ENCODE results near the gene ECHDC3. TPM values are rescaled to one million over a fixed set of nuclear protein-coding genes. Genes with fewer than 3 reads are reported as not detected.

The ECHDC3 gene
- polyA plus RNA-seq, 1 of the 3 experiments (the other 2 are of a cell fraction), result 13.5 TPM

- H3K9me2 ChIP-seq, result no peaks in the 10 kb centered on the region
- H3K27ac ChIP-seq (ENCODE audit: low read depth in 2 of 2, low read length in 1 of 2), result no peak overlapping the region
- H3K4me2 ChIP-seq, result no peak overlapping the region
- no peaks in the 10 kb centered on the region for H4K20me1 ChIP-seq (ENCODE audit: insufficient read depth)
- H3K9ac ChIP-seq, result no peak overlapping the region
- no peak overlapping the region for H2AFZ ChIP-seq (ENCODE audit: low read depth)
- H3K9me3 ChIP-seq, result no peaks in the 10 kb centered on the region
- no peaks in the 10 kb centered on the region for H3K4me1 ChIP-seq (ENCODE audit: control insufficient read depth in 1 of 2, insufficient read depth in 2 of 2, low read depth in 1 of 2, low read length in 1 of 2)
- no peaks in the 10 kb centered on the region for H3F3A ChIP-seq (replicated peaks; ENCODE audit: insufficient read depth)
- DNase-seq, result no peak
- H3K79me2 ChIP-seq (ENCODE audit: insufficient read depth), result no peaks in the 10 kb centered on the region
- no peaks in the 10 kb centered on the region for H3K36me3 ChIP-seq (replicated peaks in 1 of 2; ENCODE audit: control insufficient read depth in 1 of 2, insufficient read depth in 2 of 2, low read length in 1 of 2)
- ChIA-PET CTCF (interaction anchor here (1.5 to 2.9 kb wide), 2 partner anchors 25 to 57 kb away, joined by 4 to 7 read pairs; no protein-coding TSS in a partner anchor), POLR2A (interaction anchor here (0.6 kb wide), 1 partner anchor 77 kb away, joined by 5 read pairs; no protein-coding TSS in a partner anchor)
- WGBS (ENCODE audit: low lambda C conversion rate), result 90% methylated on average over 6 of the region's 6 CpGs
- TF ChIP-seq POLR2AphosphoS5 (IDR thresholded peaks at IDR 0.05; ENCODE audit: low read depth, low read length) (no peak), FOXJ3 (CRISPR knock-in tag; IDR thresholded peaks at IDR 0.05) (no peak), TEAD4 (IDR thresholded peaks at IDR 0.05; ENCODE audit: borderline replicate concordance, insufficient read depth) (no peak)
- no peaks in the 10 kb centered on the region for H3K27me3 ChIP-seq (ENCODE audit: insufficient read depth)
- H3K4me3 ChIP-seq (ENCODE audit: low read depth in 2 of 2, low read length in 1 of 2), result no peak overlapping the region
Measured at GRCh38 chr10:11700539-11700938, 41.6 kb upstream of the ECHDC3 start.

DNA sequence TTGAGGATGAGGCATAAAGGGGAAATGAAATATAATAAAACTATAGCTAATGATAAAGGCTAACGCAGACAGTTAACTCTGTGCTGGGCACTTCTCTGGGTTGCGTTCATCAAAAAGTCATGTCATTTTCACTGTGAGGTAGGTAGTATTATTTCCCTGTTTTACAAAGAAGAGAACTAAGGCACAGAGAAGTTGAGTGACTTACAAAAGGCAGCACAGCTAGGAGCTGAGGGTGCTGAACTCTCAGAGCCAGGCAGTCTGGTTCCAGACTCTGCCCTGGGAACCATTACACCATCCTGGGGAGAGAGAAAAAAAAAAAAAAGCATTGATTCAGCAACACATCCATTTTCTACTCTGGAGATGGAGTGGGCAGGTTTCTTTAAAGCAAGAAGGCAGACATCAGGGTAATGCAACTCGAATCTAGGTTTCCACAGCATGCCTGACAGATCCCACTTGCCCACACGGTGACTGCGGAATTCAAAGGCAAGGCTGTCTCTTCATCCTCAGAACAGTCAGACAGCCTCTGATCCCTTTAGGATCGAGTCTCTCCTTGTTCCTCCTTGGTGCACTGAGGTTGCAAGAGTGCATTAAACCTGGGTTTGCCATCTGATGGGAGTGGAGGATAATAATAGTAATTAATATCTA lies 40.6 kb upstream of the ECHDC3 start:
- ChIA-PET CTCF (interaction anchor here (1.5 kb wide), 1 partner anchor 56 kb away, joined by 4 read pairs; no protein-coding TSS in a partner anchor), POLR2A (no interaction called here)
- no peaks in the 10 kb centered on the region for H3K27me3 ChIP-seq (ENCODE audit: insufficient read depth)
- H3K4me1 ChIP-seq (ENCODE audit: control insufficient read depth in 1 of 2, insufficient read depth in 2 of 2, low read depth in 1 of 2, low read length in 1 of 2), result no peaks in the 10 kb centered on the region
- H3K9me3 ChIP-seq, result no peaks in the 10 kb centered on the region
- H3K36me3 ChIP-seq (replicated peaks in 1 of 2; ENCODE audit: control insufficient read depth in 1 of 2, insufficient read depth in 2 of 2, low read length in 1 of 2), result no peaks in the 10 kb centered on the region
- no peak for TF ChIP-seq TCF12 (IDR thresholded peaks at IDR 0.05)
- TF ChIP-seq FOXJ3 (CRISPR knock-in tag; IDR thresholded peaks at IDR 0.05), result no peak
- TF ChIP-seq GATA2 (CRISPR knock-in tag; IDR thresholded peaks at IDR 0.05), result no peak
- TF ChIP-seq TEAD4 (IDR thresholded peaks at IDR 0.05; ENCODE audit: borderline replicate concordance, insufficient read depth), result no peak
- no peak for TF ChIP-seq RCOR1 (IDR thresholded peaks at IDR 0.05; ENCODE audit: low read length)
- TF ChIP-seq ELF1 (IDR thresholded peaks at IDR 0.05), result no peak
- no peak for TF ChIP-seq FOXM1 (IDR thresholded peaks at IDR 0.05; ENCODE audit: low read depth)
- no peak for TF ChIP-seq YY1 (IDR thresholded peaks at IDR 0.05; ENCODE audit: low read depth)
- TF ChIP-seq, protein P1, sequence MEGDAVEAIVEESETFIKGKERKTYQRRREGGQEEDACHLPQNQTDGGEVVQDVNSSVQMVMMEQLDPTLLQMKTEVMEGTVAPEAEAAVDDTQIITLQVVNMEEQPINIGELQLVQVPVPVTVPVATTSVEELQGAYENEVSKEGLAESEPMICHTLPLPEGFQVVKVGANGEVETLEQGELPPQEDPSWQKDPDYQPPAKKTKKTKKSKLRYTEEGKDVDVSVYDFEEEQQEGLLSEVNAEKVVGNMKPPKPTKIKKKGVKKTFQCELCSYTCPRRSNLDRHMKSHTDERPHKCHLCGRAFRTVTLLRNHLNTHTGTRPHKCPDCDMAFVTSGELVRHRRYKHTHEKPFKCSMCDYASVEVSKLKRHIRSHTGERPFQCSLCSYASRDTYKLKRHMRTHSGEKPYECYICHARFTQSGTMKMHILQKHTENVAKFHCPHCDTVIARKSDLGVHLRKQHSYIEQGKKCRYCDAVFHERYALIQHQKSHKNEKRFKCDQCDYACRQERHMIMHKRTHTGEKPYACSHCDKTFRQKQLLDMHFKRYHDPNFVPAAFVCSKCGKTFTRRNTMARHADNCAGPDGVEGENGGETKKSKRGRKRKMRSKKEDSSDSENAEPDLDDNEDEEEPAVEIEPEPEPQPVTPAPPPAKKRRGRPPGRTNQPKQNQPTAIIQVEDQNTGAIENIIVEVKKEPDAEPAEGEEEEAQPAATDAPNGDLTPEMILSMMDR (IDR thresholded peaks at IDR 0.05), result no peak
- no peak for TF ChIP-seq PBX3 (IDR thresholded peaks at IDR 0.05)
- TF ChIP-seq EP300 (IDR thresholded peaks at IDR 0.05; ENCODE audit: borderline replicate concordance in 1 of 2, low read depth in 1 of 2, low read length in 1 of 2), result no peak
- TF ChIP-seq NFIC (IDR thresholded peaks at IDR 0.05; ENCODE audit: borderline replicate concordance), result no peak
- TF ChIP-seq TAF1 (IDR thresholded peaks at IDR 0.05; ENCODE audit: borderline replicate concordance, low read depth, low read length), result no peak
- TF ChIP-seq RXRA (IDR thresholded peaks at IDR 0.05; ENCODE audit: borderline replicate concordance, low read depth), result no peak
- no peak for TF ChIP-seq RFX5 (IDR thresholded peaks at IDR 0.05; ENCODE audit: low read length)
- TF ChIP-seq NRF1 (IDR thresholded peaks at IDR 0.05; ENCODE audit: low read depth, low read length), result no peak
- TF ChIP-seq SMC3 (IDR thresholded peaks at IDR 0.05; ENCODE audit: low read depth, low read length), result no peak
- TF ChIP-seq CHD2 (IDR thresholded peaks at IDR 0.05; ENCODE audit: low read length, partially characterized antibody), result no peak
- TF ChIP-seq MXI1 (IDR thresholded peaks at IDR 0.05; ENCODE audit: low read depth, low read length), result no peak
- H3K79me2 ChIP-seq (ENCODE audit: insufficient read depth), result no peaks in the 10 kb centered on the region
- no peaks in the 10 kb centered on the region for H4K20me1 ChIP-seq (ENCODE audit: insufficient read depth)
- WGBS (ENCODE audit: low lambda C conversion rate), result 68% methylated on average over 6 of the region's 6 CpGs
- H3K27ac ChIP-seq (ENCODE audit: low read depth in 2 of 2, low read length in 1 of 2), result no peak overlapping the region
- no peak overlapping the region for H3K4me2 ChIP-seq
- DNase-seq, result no peak
- no peak overlapping the region for H3K9ac ChIP-seq
- no peaks in the 10 kb centered on the region for H3K9me2 ChIP-seq
- no peak overlapping the region for H3K4me3 ChIP-seq (ENCODE audit: low read depth in 2 of 2, low read length in 1 of 2)
- no peak overlapping the region for H2AFZ ChIP-seq (ENCODE audit: low read depth)
- H3F3A ChIP-seq (replicated peaks; ENCODE audit: insufficient read depth), result no peaks in the 10 kb centered on the region

All from SK-N-SH (cell line).